GM12801 (cell line): Measurements from ENCODE around the gene FXYD6.

Source experiments
- TF ChIP-seq, protein P1 (sequence below): IDR thresholded peaks from one replicate; pipeline ENCODE4 v1.5.1; 2011; ENCODE audit warnings: control low read depth; ENCODE audit not compliant: insufficient read length; ENCODE audit errors: extremely low read depth

Gene FXYD6

GRCh38 chr11:117908959-117909610 lies 32.6 kb upstream of the FXYD6 start:
- TF ChIP-seq, protein P1, sequence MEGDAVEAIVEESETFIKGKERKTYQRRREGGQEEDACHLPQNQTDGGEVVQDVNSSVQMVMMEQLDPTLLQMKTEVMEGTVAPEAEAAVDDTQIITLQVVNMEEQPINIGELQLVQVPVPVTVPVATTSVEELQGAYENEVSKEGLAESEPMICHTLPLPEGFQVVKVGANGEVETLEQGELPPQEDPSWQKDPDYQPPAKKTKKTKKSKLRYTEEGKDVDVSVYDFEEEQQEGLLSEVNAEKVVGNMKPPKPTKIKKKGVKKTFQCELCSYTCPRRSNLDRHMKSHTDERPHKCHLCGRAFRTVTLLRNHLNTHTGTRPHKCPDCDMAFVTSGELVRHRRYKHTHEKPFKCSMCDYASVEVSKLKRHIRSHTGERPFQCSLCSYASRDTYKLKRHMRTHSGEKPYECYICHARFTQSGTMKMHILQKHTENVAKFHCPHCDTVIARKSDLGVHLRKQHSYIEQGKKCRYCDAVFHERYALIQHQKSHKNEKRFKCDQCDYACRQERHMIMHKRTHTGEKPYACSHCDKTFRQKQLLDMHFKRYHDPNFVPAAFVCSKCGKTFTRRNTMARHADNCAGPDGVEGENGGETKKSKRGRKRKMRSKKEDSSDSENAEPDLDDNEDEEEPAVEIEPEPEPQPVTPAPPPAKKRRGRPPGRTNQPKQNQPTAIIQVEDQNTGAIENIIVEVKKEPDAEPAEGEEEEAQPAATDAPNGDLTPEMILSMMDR = no peak

DNA sequence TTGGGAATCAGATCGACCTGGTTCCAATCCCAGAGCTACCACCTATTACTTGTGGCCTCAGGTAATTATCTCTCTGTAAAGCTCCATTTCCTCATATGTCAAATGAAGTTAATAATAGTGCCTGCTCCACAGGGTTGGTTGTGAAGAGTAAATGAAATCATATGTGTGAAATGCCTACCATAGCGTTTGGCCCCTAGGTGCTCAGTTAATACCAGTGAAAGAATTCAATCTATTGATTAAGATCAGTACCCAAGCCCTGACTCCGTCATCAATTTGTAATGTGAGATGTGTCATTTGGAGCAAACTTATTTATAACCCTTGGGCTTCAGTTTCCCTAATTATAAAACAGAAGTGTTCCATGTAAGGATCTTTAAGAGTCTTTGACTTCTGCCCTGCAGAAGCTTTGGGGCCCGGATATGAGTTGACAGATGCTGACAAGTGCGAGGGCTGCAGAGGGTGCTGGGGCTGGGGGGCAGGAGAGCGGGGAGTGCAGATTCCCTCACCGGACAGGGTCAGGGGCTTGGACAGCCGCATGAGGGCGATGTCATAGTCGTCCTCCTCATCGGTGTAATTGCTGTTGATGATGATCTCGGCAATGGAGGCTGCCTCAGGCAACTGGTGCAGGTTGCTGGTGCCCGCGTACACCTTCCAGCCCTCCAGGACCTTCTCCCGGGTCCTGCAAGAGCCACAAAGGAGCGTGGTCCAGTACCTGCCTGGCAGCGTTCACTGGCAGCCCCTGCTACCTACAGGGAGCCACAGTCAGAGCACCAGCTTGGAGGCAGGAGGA lies 31.8 kb upstream of the FXYD6 start:
- TF ChIP-seq, protein P1 = no peak

DNA sequence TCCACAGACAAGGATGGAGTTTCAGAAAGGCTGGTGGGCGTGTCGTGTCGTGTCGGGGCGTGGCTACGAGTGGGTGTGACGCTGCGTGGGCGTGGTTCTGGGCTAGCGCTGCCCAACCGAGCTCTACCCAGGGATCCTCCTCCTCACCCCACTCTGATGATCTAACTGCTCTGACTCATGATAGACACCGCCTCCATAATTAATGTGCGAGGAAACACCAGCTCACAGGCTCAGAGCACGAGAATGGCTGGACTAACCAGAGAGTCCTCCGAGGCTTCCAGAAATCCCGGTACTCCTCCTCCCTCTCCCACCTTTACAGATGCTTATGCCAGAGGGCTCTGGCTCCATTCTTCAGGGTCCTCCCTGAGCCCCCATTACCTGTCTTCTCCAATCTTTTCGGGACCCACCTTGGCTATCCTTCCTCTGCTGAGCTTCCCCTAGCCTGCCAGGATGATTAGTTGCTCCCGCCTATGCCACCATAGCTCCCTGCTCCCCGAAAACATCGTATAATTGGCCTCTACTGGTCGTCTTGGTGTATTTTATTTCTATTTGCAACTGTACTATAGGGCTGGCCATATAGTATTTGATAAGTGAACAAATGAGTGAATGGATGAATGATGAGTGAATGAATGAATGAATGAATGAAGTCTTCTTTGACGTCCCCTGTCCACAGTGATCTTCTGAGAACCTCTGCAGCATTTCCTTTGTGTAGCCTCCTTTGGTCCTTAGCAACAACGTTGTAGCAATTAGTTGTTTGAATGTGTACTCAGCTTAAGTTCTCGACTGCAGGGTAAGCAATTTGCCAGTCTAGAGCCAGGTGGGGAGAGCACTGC lies 31.0 kb upstream of the FXYD6 start:
- TF ChIP-seq, protein P1 = no peak

DNA sequence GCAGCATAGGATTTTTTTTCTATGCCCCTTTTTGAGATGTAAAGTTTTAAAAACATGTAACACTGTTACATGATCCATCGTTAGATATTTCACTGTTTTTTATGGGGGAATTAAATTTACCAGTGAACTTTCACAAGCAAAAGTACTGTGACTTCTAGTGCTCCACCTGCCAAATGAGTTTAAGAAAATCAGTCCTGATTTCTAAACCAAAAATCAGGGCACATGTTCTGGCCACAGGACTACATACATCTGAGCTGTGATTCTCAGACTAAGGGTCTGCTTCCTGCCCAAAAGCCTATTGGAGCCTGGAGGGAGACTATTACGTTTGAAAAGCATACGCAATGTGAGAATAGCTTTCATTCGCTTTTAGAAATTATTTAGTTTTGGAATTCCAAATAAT lies 30.3 kb upstream of the FXYD6 start:
- TF ChIP-seq, protein P1 = no peak

- TF ChIP-seq, protein P1 = no peak
Observed at GRCh38 chr11:117906126-117906525, 29.7 kb upstream of the FXYD6 start.

GRCh38 chr11:117905524-117905923 lies 29.1 kb upstream of the FXYD6 start:
- TF ChIP-seq, protein P1 = no peak

- TF ChIP-seq, protein P1 = no peak
Observed at GRCh38 chr11:117903505-117904382, 27.3 kb upstream of the FXYD6 start.
